Skin epidermis (tissue), 12 donors: ENCODE data around the gene CCL26.
"Not testable (repeated sequence)": the region's sequence is repeated elsewhere in the genome, so short reads cannot be mapped to it uniquely, and the experiment has no call there.

ENCODE experiments used
- H3K27ac ChIP-seq, 21 experiments: fragments of 200-600 bp; sonication (generic) in 11 of 21; one replicate each; pipeline ENCODE4 v1.5.0; 2020; ENCODE audit warnings: mild to moderate bottlenecking in 3 of 21, inconsistent platforms in 2 of 21, moderate library complexity in 2 of 21
- H3K4me3 ChIP-seq, 7 experiments: fragments of 200-600 bp; sonication (generic) in 2 of 7; one replicate each; pipeline ENCODE4 v1.5.0; 2020; ENCODE audit warnings: inconsistent platforms in 2 of 7, mild to moderate bottlenecking in 2 of 7, moderate library complexity in 1 of 7

Gene CCL26

GRCh38 chr7:75795831-75796285 is 23.8 kb upstream of the CCL26 start:
- no peak overlapping the region for H3K27ac ChIP-seq

GRCh38 chr7:75793676-75794075 is 21.7 kb upstream of the CCL26 start:
- Histone ChIP-seq H3K4me3 (no peak overlapping the region), H3K27ac (no peak overlapping the region)

More at GRCh38 chr7:75795831-75796285, 23.8 kb upstream of the CCL26 start:
- H3K4me3 ChIP-seq, result no peak overlapping the region

GRCh38 chr7:75792567-75792966 is 20.6 kb upstream of the CCL26 start:
- not testable (repeated sequence) for H3K27ac ChIP-seq, H3K4me3 ChIP-seq

GRCh38 chr7:75789361-75789924 is 17.4 kb upstream of the CCL26 start:
- Histone ChIP-seq H3K4me3 (no peak overlapping the region), H3K27ac (no peak overlapping the region)

- H3K27ac ChIP-seq, H3K4me3 ChIP-seq: not testable (repeated sequence)
These were observed 16.3 kb upstream of the CCL26 start for GRCh38 chr7:75788154-75788847.

- H3K27ac ChIP-seq, H3K4me3 ChIP-seq: not testable (repeated sequence)
These were observed 11.0 kb upstream of the CCL26 start for GRCh38 chr7:75783058-75783457.

- H3K27ac ChIP-seq, H3K4me3 ChIP-seq: not testable (repeated sequence)
These were observed 8.7 kb upstream of the CCL26 start for GRCh38 chr7:75780647-75781273.

- not testable (repeated sequence) for H3K4me3 ChIP-seq, H3K27ac ChIP-seq
These were observed 7.5 kb upstream of the CCL26 start for GRCh38 chr7:75779516-75779915.

- not testable (repeated sequence) for H3K27ac ChIP-seq, H3K4me3 ChIP-seq
These were observed 7.0 kb upstream of the CCL26 start for GRCh38 chr7:75779035-75779434.

- Histone ChIP-seq H3K4me3 (no peak overlapping the region), H3K27ac (no peak overlapping the region)
These were observed 4.4 kb upstream of the CCL26 start for GRCh38 chr7:75776295-75776971.

GRCh38 chr7:75773958-75774357 is 1.9 kb upstream of the CCL26 start:
- not testable (repeated sequence) for H3K4me3 ChIP-seq, H3K27ac ChIP-seq

GRCh38 chr7:75771224-75771623 is 787 bp downstream of the CCL26 start:
- H3K27ac ChIP-seq, result no peak overlapping the region
- H3K4me3 ChIP-seq, result no peak overlapping the region

- H3K4me3 ChIP-seq, result no peak overlapping the region
- H3K27ac ChIP-seq, result no peak overlapping the region
These were observed 9.6 kb downstream of the CCL26 start for GRCh38 chr7:75762350-75762917.

GRCh38 chr7:75761801-75762200 is 10.2 kb downstream of the CCL26 start:
- not testable (repeated sequence) for H3K27ac ChIP-seq, H3K4me3 ChIP-seq

- H3K4me3 ChIP-seq, result no peak overlapping the region
- no peak overlapping the region for H3K27ac ChIP-seq
These were observed 13.5 kb downstream of the CCL26 start for GRCh38 chr7:75758491-75758890.

GRCh38 chr7:75757860-75758259 is 14.2 kb downstream of the CCL26 start:
- no peak overlapping the region for H3K27ac ChIP-seq
- H3K4me3 ChIP-seq, result no peak overlapping the region

- H3K4me3 ChIP-seq, result no peak overlapping the region
- no peak overlapping the region for H3K27ac ChIP-seq
These were observed 14.9 kb downstream of the CCL26 start for GRCh38 chr7:75756991-75757676.

- Histone ChIP-seq H3K4me3 (no peak overlapping the region), H3K27ac (no peak overlapping the region)
These were observed 15.6 kb downstream of the CCL26 start for GRCh38 chr7:75756206-75756990.

GRCh38 chr7:75743455-75743859 is 28.6 kb downstream of the CCL26 start:
- no peak overlapping the region for H3K4me3 ChIP-seq

More at GRCh38 chr7:75743455-75743859, 28.6 kb downstream of the CCL26 start:
- H3K27ac ChIP-seq, result no peak overlapping the region
